DOHH2 (cell line): Measurements from ENCODE around the gene CREG2.

Experiments used
- H3F3A ChIP-seq: fragments of 200-600 bp; sonication (generic), shearing (Covaris generic); 2 replicates; pipeline ENCODE4 v1.6.0; 2016; ENCODE audit warnings: antibody characterized with exemption, mild to moderate bottlenecking; ENCODE audit not compliant: control insufficient read depth, insufficient read depth
- H3K27ac ChIP-seq: fragments of 200-600 bp; sonication (generic); 2 replicates; pipeline ENCODE4 v1.5.1; 2014; ENCODE audit warnings: low read depth, mild to moderate bottlenecking, low read length, moderate library complexity
- H3K27me3 ChIP-seq: fragments of 200-600 bp; sonication (generic); 2 replicates; pipeline ENCODE4 v1.6.1; 2014; ENCODE audit warnings: mild to moderate bottlenecking, low read length, mixed read lengths; ENCODE audit not compliant: control insufficient read depth
- H3K36me3 ChIP-seq: fragments of 200-600 bp; sonication (generic); 2 replicates; pipeline ENCODE4 v1.6.1; 2014; ENCODE audit warnings: mild to moderate bottlenecking, low read length, moderate library complexity, mixed read lengths; ENCODE audit not compliant: control insufficient read depth
- H3K4me1 ChIP-seq: fragments of 200-600 bp; sonication (generic); 2 replicates; pipeline ENCODE4 v1.6.1; 2014; ENCODE audit warnings: mild to moderate bottlenecking, low read length, mixed read lengths; ENCODE audit not compliant: control insufficient read depth
- H3K4me2 ChIP-seq: fragments of 200-600 bp; sonication (generic); 2 replicates; pipeline ENCODE4 v1.6.0; 2014; ENCODE audit warnings: mild to moderate bottlenecking, low read length, moderate library complexity
- H3K4me3 ChIP-seq: fragments of 200-600 bp; sonication (generic); 2 replicates; pipeline ENCODE4 v1.5.1; 2014; ENCODE audit warnings: mild to moderate bottlenecking, low read length, mixed read lengths
- H3K79me2 ChIP-seq: fragments of 200-600 bp; sonication (generic); 2 replicates; pipeline ENCODE4 v1.6.1; 2014; ENCODE audit warnings: mild to moderate bottlenecking, low read length, mixed read lengths; ENCODE audit not compliant: control insufficient read depth
- H3K9me2 ChIP-seq: fragments of 200-600 bp; sonication (generic); replicated peaks from 2 replicates; pipeline ENCODE4 v1.6.1; 2014; ENCODE audit warnings: mild to moderate bottlenecking, low read length, mixed read lengths; ENCODE audit not compliant: control insufficient read depth
- H3K9me3 ChIP-seq: fragments of 200-600 bp; sonication (generic); 2 replicates; pipeline ENCODE4 v1.6.1; 2014; ENCODE audit warnings: antibody characterized with exemption, low read length, mixed read lengths; ENCODE audit not compliant: control insufficient read depth, insufficient read depth
- H4K20me1 ChIP-seq: fragments of 200-600 bp; sonication (generic); 2 replicates; pipeline ENCODE4 v1.6.0; 2014; ENCODE audit warnings: low read depth, mild to moderate bottlenecking, antibody characterized with exemption, low read length, moderate library complexity; ENCODE audit not compliant: control insufficient read depth, insufficient read depth
- CTCF ChIP-seq: fragments of 200-600 bp; sonication (generic); IDR thresholded peaks from one replicate; pipeline ENCODE4 v1.5.1; 2014; ENCODE audit warnings: antibody characterized with exemption, mild to moderate bottlenecking, low read depth, low read length; ENCODE audit not compliant: poor library complexity, severe bottlenecking
- EZH2phosphoT487 ChIP-seq: fragments of 200-600 bp; sonication (generic); IDR thresholded peaks from 2 replicates; pipeline ENCODE4 v1.6.1; 2017; ENCODE audit warnings: borderline replicate concordance, mild to moderate bottlenecking, antibody characterized with exemption, low read length, moderate library complexity, mixed read lengths

Gene CREG2

GRCh38 chr2:101341901-101342624 is 45.2 kb downstream of the CREG2 start:
- Histone ChIP-seq H3K27ac (no peak overlapping the region), H4K20me1 (no peaks in the 10 kb centered on the region), H3K4me1 (peaks cover 6% of the 10 kb centered on the region; the same call in 1 of the 2 replicates), H3K79me2 (no peaks in the 10 kb centered on the region), H3K27me3 (peaks cover 5% of the 10 kb centered on the region), H3K36me3 (no peaks in the 10 kb centered on the region), H3K4me3 (no peak overlapping the region), H3F3A (no peaks in the 10 kb centered on the region), H3K9me3 (no peaks in the 10 kb centered on the region), H3K4me2 (no peak overlapping the region), H3K9me2 (no peaks in the 10 kb centered on the region)
- TF ChIP-seq EZH2phosphoT487 (no peak), CTCF (peak; percentile 90)

GRCh38 chr2:101341421-101341820 is 45.9 kb downstream of the CREG2 start:
- H4K20me1 ChIP-seq = no peaks in the 10 kb centered on the region
- peaks cover 6% of the 10 kb centered on the region; the same call in 1 of the 2 replicates for H3K4me1 ChIP-seq
- H3K79me2 ChIP-seq = no peaks in the 10 kb centered on the region
- H3K9me3 ChIP-seq = no peaks in the 10 kb centered on the region
- H3K27me3 ChIP-seq = no peaks in the 10 kb centered on the region; the same call in 1 of the 2 replicates
- H3K9me2 ChIP-seq = no peaks in the 10 kb centered on the region
- H3K4me2 ChIP-seq = no peak overlapping the region
- TF ChIP-seq EZH2phosphoT487 = no peak
- no peak for TF ChIP-seq CTCF
- no peak overlapping the region for H3K4me3 ChIP-seq
- H3K27ac ChIP-seq = no peak overlapping the region
- H3K36me3 ChIP-seq = no peaks in the 10 kb centered on the region
- H3F3A ChIP-seq = no peaks in the 10 kb centered on the region

- Histone ChIP-seq H3K9me2 (no peaks in the 10 kb centered on the region), H3K9me3 (no peaks in the 10 kb centered on the region), H3K27ac (no peak overlapping the region), H3K27me3 (no peaks in the 10 kb centered on the region; the same call in 1 of the 2 replicates), H3K36me3 (no peaks in the 10 kb centered on the region), H4K20me1 (no peaks in the 10 kb centered on the region), H3K4me2 (no peak overlapping the region), H3K4me1 (peaks cover 6% of the 10 kb centered on the region; the same call in 1 of the 2 replicates), H3K79me2 (no peaks in the 10 kb centered on the region), H3K4me3 (no peak overlapping the region), H3F3A (no peaks in the 10 kb centered on the region)
- TF ChIP-seq EZH2phosphoT487 (no peak), CTCF (no peak)
Measured at GRCh38 chr2:101340141-101340551, 47.2 kb downstream of the CREG2 start.
